ENCODE results near the gene CAVIN3.

CAVIN3 gene

GRCh38 chr11:6320411-6321155 lies at the start of gene CAVIN3:
Gene CAVIN3 (minus strand): TSS chr11:6320501. CDS start chr11:6320476, 25 bp downstream.
- DNase-seq (ENCODE audit: low read depth), result peak; percentile 65

- DNase-seq (ENCODE audit: low read depth), result no peak
Observed at GRCh38 chr11:6365659-6366058, 45.4 kb upstream of the CAVIN3 start.

GRCh38 chr11:6362873-6363678 lies 42.8 kb upstream of the CAVIN3 start:
- peak; percentile 46 for DNase-seq (ENCODE audit: low read depth)

- DNase-seq (ENCODE audit: low read depth), result no peak
Observed at GRCh38 chr11:6362185-6362872, 42.0 kb upstream of the CAVIN3 start.

- no peak for DNase-seq (ENCODE audit: low read depth)
Observed at GRCh38 chr11:6360183-6360582, 39.9 kb upstream of the CAVIN3 start.

GRCh38 chr11:6357222-6357621 lies 36.9 kb upstream of the CAVIN3 start:
- no peak for DNase-seq (ENCODE audit: low read depth)

GRCh38 chr11:6356503-6357055 lies 36.3 kb upstream of the CAVIN3 start:
- DNase-seq (ENCODE audit: low read depth), result no peak

GRCh38 chr11:6354651-6355485 lies 34.6 kb upstream of the CAVIN3 start:
- DNase-seq (ENCODE audit: low read depth), result no peak

GRCh38 chr11:6353367-6353987 lies 33.2 kb upstream of the CAVIN3 start:
- peak; percentile 20 for DNase-seq (ENCODE audit: low read depth)

- DNase-seq (ENCODE audit: low read depth), result no peak
Observed at GRCh38 chr11:6351782-6352382, 31.6 kb upstream of the CAVIN3 start.

GRCh38 chr11:6350486-6350885 lies 30.2 kb upstream of the CAVIN3 start:
- no peak for DNase-seq (ENCODE audit: low read depth)

- DNase-seq (ENCODE audit: low read depth), result no peak
Observed at GRCh38 chr11:6350043-6350442, 29.7 kb upstream of the CAVIN3 start.

- no peak for DNase-seq (ENCODE audit: low read depth)
Observed at GRCh38 chr11:6345366-6345765, 25.1 kb upstream of the CAVIN3 start.

- no peak for DNase-seq (ENCODE audit: low read depth)
Observed at GRCh38 chr11:6336293-6336692, 16.0 kb upstream of the CAVIN3 start.

- no peak for DNase-seq (ENCODE audit: low read depth)
Observed at GRCh38 chr11:6334806-6335205, 14.5 kb upstream of the CAVIN3 start.

- DNase-seq (ENCODE audit: low read depth), result no peak
Observed at GRCh38 chr11:6333095-6333494, 12.8 kb upstream of the CAVIN3 start.

GRCh38 chr11:6332066-6332465 lies 11.8 kb upstream of the CAVIN3 start:
- DNase-seq (ENCODE audit: low read depth), result no peak

GRCh38 chr11:6328321-6328720 lies 8.0 kb upstream of the CAVIN3 start:
- DNase-seq (ENCODE audit: low read depth), result no peak

- no peak for DNase-seq (ENCODE audit: low read depth)
Observed at GRCh38 chr11:6327806-6328205, 7.5 kb upstream of the CAVIN3 start.

- no peak for DNase-seq (ENCODE audit: low read depth)
Observed at GRCh38 chr11:6326985-6327384, 6.7 kb upstream of the CAVIN3 start.

GRCh38 chr11:6326303-6326702 lies 6.0 kb upstream of the CAVIN3 start:
- no peak for DNase-seq (ENCODE audit: low read depth)
